Measurements from ENCODE around the gene CCDC60.

- no peak for TF ChIP-seq POLR2AphosphoS5 (IDR thresholded peaks at IDR 0.05; ENCODE audit: low read depth)
- TF ChIP-seq GABPA (IDR thresholded peaks at IDR 0.05; ENCODE audit: low read depth) = no peak
- TF ChIP-seq CTCF (IDR thresholded peaks at IDR 0.05; ENCODE audit: insufficient read depth, low read length) = no peak
- no peak for TF ChIP-seq SPI1 (IDR thresholded peaks at IDR 0.05; ENCODE audit: borderline replicate concordance, low read depth)
- TF ChIP-seq REST (IDR thresholded peaks at IDR 0.05; ENCODE audit: insufficient replicate concordance, low read depth) = no peak
Observed at GRCh38 chr12:119479121-119479561, 144.6 kb downstream of the CCDC60 start.
